H9 (cell line): ENCODE results near the gene TMLHE. TPM values are rescaled to one million over a fixed set of nuclear protein-coding genes. Genes with fewer than 3 reads are reported as not detected.
"Not testable (repeated sequence)": the region's sequence is repeated elsewhere in the genome, so short reads cannot be mapped to it uniquely, and the experiment has no call there.

ENCODE experiments used
- DNase-seq: peaks from one replicate; pipeline ENCODE4 v3.0.0-alpha.2; 2017
- H2AFZ ChIP-seq: one replicate; pipeline ENCODE4 v1.6.1; 2013; ENCODE audit warnings: mild to moderate bottlenecking, low read length, control low read depth, moderate library complexity
- H2AK5ac ChIP-seq: 2 replicates; pipeline ENCODE4 v1.6.1; 2013; ENCODE audit warnings: low read length, control low read depth, mixed read lengths; ENCODE audit not compliant: insufficient read length
- H2BK120ac ChIP-seq: one replicate; pipeline ENCODE4 v1.6.1; 2013; ENCODE audit warnings: low read depth, mild to moderate bottlenecking, low read length, control low read depth, inconsistent platforms; ENCODE audit not compliant: poor library complexity, severe bottlenecking
- H2BK12ac ChIP-seq: 2 replicates; pipeline ENCODE4 v1.6.1; 2013; ENCODE audit warnings: low read length, control low read depth, mixed read lengths, low read depth; ENCODE audit not compliant: insufficient read length
- H2BK15ac ChIP-seq: 2 replicates; pipeline ENCODE4 v1.6.1; 2013; ENCODE audit warnings: low read depth, low read length, control low read depth
- H2BK20ac ChIP-seq: one replicate; pipeline ENCODE4 v1.6.1; 2013; ENCODE audit warnings: low read depth, mild to moderate bottlenecking, low read length, control low read depth, inconsistent platforms; ENCODE audit not compliant: poor library complexity, severe bottlenecking
- H2BK5ac ChIP-seq: 2 replicates; pipeline ENCODE4 v1.6.1; 2013; ENCODE audit warnings: low read length, control low read depth, mixed read lengths; ENCODE audit not compliant: insufficient read length
- H3K14ac ChIP-seq: 2 replicates; pipeline ENCODE4 v1.6.1; 2013; ENCODE audit warnings: low read length, control low read depth; ENCODE audit not compliant: insufficient read depth
- H3K18ac ChIP-seq: 2 replicates; pipeline ENCODE4 v1.6.1; 2013; ENCODE audit warnings: low read depth, mild to moderate bottlenecking, mixed read lengths, low read length, control low read depth; ENCODE audit not compliant: insufficient read length
- H3K23ac ChIP-seq: 2 replicates; pipeline ENCODE4 v1.6.1; 2013; ENCODE audit warnings: low read length, control low read depth, mixed read lengths, low read depth; ENCODE audit not compliant: insufficient read length
- H3K23me2 ChIP-seq: 2 replicates; pipeline ENCODE4 v1.6.1; 2013; ENCODE audit warnings: low read depth, mild to moderate bottlenecking, mixed read lengths, low read length, control low read depth; ENCODE audit not compliant: insufficient read length, poor library complexity, severe bottlenecking
- H3K27ac ChIP-seq: 2 replicates; pipeline ENCODE4 v1.5.1; 2013; ENCODE audit warnings: low read length, control low read depth, mixed read lengths, low read depth; ENCODE audit not compliant: insufficient read length
- H3K27me3 ChIP-seq: 2 replicates; pipeline ENCODE4 v1.6.1; 2013; ENCODE audit warnings: low read length, control low read depth, inconsistent platforms; ENCODE audit not compliant: insufficient read depth
- H3K4ac ChIP-seq: 2 replicates; pipeline ENCODE4 v1.6.1; 2013; ENCODE audit warnings: low read depth, mild to moderate bottlenecking, control low read depth, inconsistent platforms, low read length, moderate library complexity
- H3K4me1 ChIP-seq: 2 replicates; pipeline ENCODE4 v1.6.1; 2013; ENCODE audit warnings: low read length, control low read depth, inconsistent platforms; ENCODE audit not compliant: insufficient read depth
- H3K4me2 ChIP-seq: 2 replicates; pipeline ENCODE4 v1.6.1; 2013; ENCODE audit warnings: low read length, control low read depth, mixed read lengths; ENCODE audit not compliant: insufficient read length, insufficient read depth
- H3K56ac ChIP-seq: 2 replicates; pipeline ENCODE4 v1.6.1; 2013; ENCODE audit warnings: low read depth, mild to moderate bottlenecking, mixed read lengths, low read length, control low read depth; ENCODE audit not compliant: insufficient read length
- H3K79me1 ChIP-seq: 2 replicates; pipeline ENCODE4 v1.6.1; 2013; ENCODE audit warnings: low read depth, mild to moderate bottlenecking, moderate library complexity, low read length, control low read depth, inconsistent platforms; ENCODE audit not compliant: insufficient read depth, poor library complexity, severe bottlenecking
- H3K79me2 ChIP-seq: 2 replicates; pipeline ENCODE4 v1.6.1; 2013; ENCODE audit warnings: low read length, control low read depth, inconsistent platforms; ENCODE audit not compliant: insufficient read depth
- H3K9ac ChIP-seq: 2 replicates; pipeline ENCODE4 v1.6.1; 2013; ENCODE audit warnings: low read length, control low read depth, mixed read lengths; ENCODE audit not compliant: insufficient read length; ENCODE audit errors: extremely low read depth
- H3K9me3 ChIP-seq: one replicate; pipeline ENCODE4 v1.6.1; 2013; ENCODE audit warnings: low read depth, low read length, inconsistent platforms; ENCODE audit not compliant: control insufficient read depth
- H3T11ph ChIP-seq: one replicate; pipeline ENCODE4 v1.6.1; 2013; ENCODE audit warnings: mild to moderate bottlenecking, low read length, control low read depth, inconsistent platforms
- H4K20me1 ChIP-seq: one replicate; pipeline ENCODE4 v1.6.1; 2013; ENCODE audit not compliant: control insufficient read depth, insufficient read length, insufficient read depth
- H4K5ac ChIP-seq: 2 replicates; pipeline ENCODE4 v1.6.1; 2013; ENCODE audit warnings: low read depth, mild to moderate bottlenecking, mixed read lengths, low read length, control low read depth; ENCODE audit not compliant: insufficient read length
- H4K8ac ChIP-seq: replicated peaks from 2 replicates; pipeline ENCODE4 v1.6.1; 2013; ENCODE audit warnings: low read length, control low read depth, mixed read lengths, low read depth; ENCODE audit not compliant: insufficient read length
- H4K91ac ChIP-seq: 2 replicates; pipeline ENCODE4 v1.6.1; 2013; ENCODE audit warnings: low read depth, mild to moderate bottlenecking, moderate library complexity, mixed read lengths, low read length, control low read depth; ENCODE audit not compliant: insufficient read length
- H3K27ac Mint-ChIP-seq, 3 experiments: 2 replicates in 2 of 3; 3 replicates in 1 of 3; pipeline ENCODE4 v1.8.0; 2020 to 2021; ENCODE audit warnings: mixed read lengths in 3 of 3, mild to moderate bottlenecking in 1 of 3, moderate library complexity in 1 of 3
- H3K27me3 Mint-ChIP-seq: 2 replicates; pipeline ENCODE4 v1.8.0; 2021; ENCODE audit warnings: low read depth, mild to moderate bottlenecking, moderate library complexity, mixed read lengths
- H3K36me3 Mint-ChIP-seq, 3 experiments: 2 replicates in 2 of 3; 3 replicates in 1 of 3; pipeline ENCODE4 v1.8.0; 2020 to 2021; ENCODE audit warnings: low read depth in 3 of 3, mixed read lengths in 3 of 3; ENCODE audit not compliant: insufficient read depth in 1 of 3
- H3K4me1 Mint-ChIP-seq, 2 experiments: 2 replicates each; pipeline ENCODE4 v1.8.0; 2020; ENCODE audit warnings: mixed read lengths in 2 of 2
- H3K4me3 Mint-ChIP-seq, 2 experiments: 2 replicates in 1 of 2; 3 replicates in 1 of 2; pipeline ENCODE4 v1.8.0; 2020 to 2021; ENCODE audit warnings: mild to moderate bottlenecking in 2 of 2, mixed read lengths in 2 of 2, moderate library complexity in 1 of 2
- H3K9me3 Mint-ChIP-seq, 2 experiments: 2 replicates in 1 of 2; 3 replicates in 1 of 2; pipeline ENCODE4 v1.8.0; 2020; ENCODE audit warnings: mild to moderate bottlenecking in 2 of 2, mixed read lengths in 2 of 2, moderate library complexity in 1 of 2
- WGBS: extraction: QIAGEN DNeasy Blood & Tissue Kit; methylation state at CpG from one replicate; pipeline ENCODE4 v1.1.7; 2013; ENCODE audit warnings: missing lambda C conversion rate, low lambda C conversion rate, mixed read lengths; ENCODE audit not compliant: insufficient read length; ENCODE audit errors: extremely low coverage; 5-methylcytosine and 5-hydroxymethylcytosine counted together
- total RNA-seq: library from RNA; stranded (reverse); gene quantifications from 2 replicates; pipeline ENCODE4 v1.2.1, GENCODE V29; 2021

Gene TMLHE
- total RNA-seq, 1 experiment from 2014 or later, result 14.2 TPM

DNA sequence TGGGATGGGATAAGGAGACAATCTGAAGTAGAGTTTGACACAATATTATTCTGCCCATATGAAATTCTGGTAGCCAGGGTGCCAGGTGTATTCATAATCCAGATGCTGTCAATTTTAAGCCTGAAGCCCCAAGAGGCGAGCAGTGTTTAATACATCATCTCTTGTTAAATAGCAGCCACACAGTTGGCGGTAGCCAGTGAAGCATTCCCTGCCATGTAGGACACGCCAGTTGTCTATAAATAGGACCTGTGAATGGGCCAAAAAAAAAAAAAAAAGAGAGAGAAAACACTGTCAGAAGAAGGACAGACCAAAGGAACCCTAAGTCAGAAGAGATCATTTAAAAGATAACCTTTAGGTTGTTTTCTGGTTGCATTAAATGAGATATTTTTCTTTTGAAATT, 121.3 kb downstream of the TMLHE start:
- H2AFZ ChIP-seq, H2BK15ac ChIP-seq, H3K9ac ChIP-seq, H4K20me1 ChIP-seq, H3K14ac ChIP-seq, H3K4me1 Mint-ChIP-seq, H3K27me3 ChIP-seq, H4K5ac ChIP-seq, H3K36me3 Mint-ChIP-seq, H2BK5ac ChIP-seq, H3K23ac ChIP-seq, H3K79me1 ChIP-seq, H3K4me2 ChIP-seq, H3K56ac ChIP-seq, H3K27ac ChIP-seq, H3K18ac ChIP-seq, H2AK5ac ChIP-seq, H3K27me3 Mint-ChIP-seq, H3T11ph ChIP-seq, H3K9me3 ChIP-seq, H2BK12ac ChIP-seq, DNase-seq, H4K8ac ChIP-seq, H3K79me2 ChIP-seq, H3K4me1 ChIP-seq, H3K4ac ChIP-seq, H3K4me3 Mint-ChIP-seq, H2BK20ac ChIP-seq, H3K23me2 ChIP-seq, H3K27ac Mint-ChIP-seq, H2BK120ac ChIP-seq, H4K91ac ChIP-seq, H3K9me3 Mint-ChIP-seq: not testable (repeated sequence)
- no CpG with 5 or more reads among the region's 3 CpGs for WGBS

DNA sequence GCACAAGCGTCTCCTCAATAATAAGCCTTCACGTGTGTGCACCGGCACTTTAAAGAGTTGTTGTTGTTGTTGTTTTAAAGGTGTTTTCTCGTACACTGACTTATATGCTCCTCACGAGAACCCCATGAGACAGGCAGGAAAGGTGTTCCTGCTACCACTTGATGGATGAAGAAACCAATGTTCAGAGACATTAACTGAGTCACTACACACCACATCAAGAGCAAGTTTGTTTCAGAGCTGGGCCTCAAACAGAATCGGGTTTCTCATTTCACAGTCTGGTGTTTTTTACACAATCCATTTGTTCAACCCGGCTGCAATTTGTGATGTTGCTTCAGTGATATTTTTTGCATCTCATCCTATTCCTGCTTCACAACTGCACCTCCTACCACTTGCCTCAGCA, 135.6 kb downstream of the TMLHE start:
- not testable (repeated sequence) for H3K9me3 Mint-ChIP-seq

More for the DNA sequence above, 135.6 kb downstream of the TMLHE start:
- not testable (repeated sequence) for H3K23ac ChIP-seq, H3K79me2 ChIP-seq, H2BK15ac ChIP-seq, H4K8ac ChIP-seq, H3K18ac ChIP-seq, H3K4ac ChIP-seq, H3K4me1 ChIP-seq, H2BK20ac ChIP-seq, H4K91ac ChIP-seq, H3K56ac ChIP-seq, H3K27ac ChIP-seq, H2BK12ac ChIP-seq, H3K79me1 ChIP-seq, H3K9ac ChIP-seq, H4K5ac ChIP-seq, H3K27me3 ChIP-seq, H2BK120ac ChIP-seq, H2AK5ac ChIP-seq, H3K14ac ChIP-seq, H3K27ac Mint-ChIP-seq, H4K20me1 ChIP-seq, H2BK5ac ChIP-seq, H3K9me3 ChIP-seq, H2AFZ ChIP-seq, H3K23me2 ChIP-seq, H3K27me3 Mint-ChIP-seq, H3K4me3 Mint-ChIP-seq, H3K4me1 Mint-ChIP-seq, H3T11ph ChIP-seq, H3K4me2 ChIP-seq, H3K36me3 Mint-ChIP-seq, DNase-seq
- no CpG with 5 or more reads among the region's 7 CpGs for WGBS
